Stimulated activated CD8-positive, alpha-beta memory T cell treated with anti-CD3 and anti-CD28 coated beads, Interleukin-4, amount 100 ng/mL, for 1 hour (primary cell): Measurements from ENCODE around the gene ATP8A2.

Experiments used
- DNase-seq, 2 donors: peaks; one replicate each; pipeline ENCODE4 v3.0.0-alpha.2; 2020; ENCODE audit warnings: low read depth in 2 of 2, low spot score in 1 of 2

Gene ATP8A2

GRCh38 chr13:25844559-25845434, 473.0 kb downstream of the ATP8A2 start:
- DNase-seq, result no peak

- DNase-seq, result no peak
These were observed 474.6 kb downstream of the ATP8A2 start for GRCh38 chr13:25846222-25846984.

DNA sequence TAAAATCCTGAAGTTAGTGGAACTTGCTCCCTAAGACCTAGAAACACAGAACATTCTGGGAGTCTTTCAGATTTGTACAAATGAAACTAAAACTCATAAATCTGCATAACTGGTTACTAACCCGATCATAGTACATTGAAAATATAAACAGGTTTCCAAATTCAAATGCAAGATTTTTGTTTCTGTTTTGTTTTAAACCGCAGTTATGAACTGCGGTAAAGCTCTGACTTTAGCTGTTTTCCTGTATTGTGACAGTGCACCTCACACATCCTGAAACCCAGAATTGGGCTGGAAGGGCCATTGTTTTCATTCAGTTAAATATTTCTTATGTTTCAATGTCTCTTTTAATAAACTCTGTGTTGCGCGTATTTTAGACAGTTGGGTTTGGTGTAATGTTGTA, 475.4 kb downstream of the ATP8A2 start:
- no peak for DNase-seq

- no peak for DNase-seq
These were observed 476.2 kb downstream of the ATP8A2 start for GRCh38 chr13:25847635-25848626.

- DNase-seq, result no peak
These were observed 477.3 kb downstream of the ATP8A2 start for GRCh38 chr13:25848812-25849745.

DNA sequence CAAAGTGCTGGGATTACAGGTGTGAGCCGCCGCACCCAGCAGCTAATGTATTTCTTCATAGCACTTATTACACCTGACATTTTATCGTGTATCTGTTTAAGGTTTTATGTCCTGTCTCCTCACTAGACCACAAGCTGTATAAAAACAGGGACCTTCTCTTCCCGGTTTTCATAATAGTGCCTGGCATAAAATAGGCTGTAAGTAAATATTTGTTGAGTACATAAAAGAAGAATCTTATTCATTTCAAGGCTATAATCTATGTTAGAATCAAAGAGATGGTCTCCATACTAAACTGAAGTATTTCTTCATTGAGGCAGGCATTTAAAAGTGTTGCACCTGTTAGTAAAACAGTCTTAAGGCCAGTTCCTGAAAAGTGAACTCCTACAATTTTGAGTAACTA, 486.1 kb downstream of the ATP8A2 start:
- DNase-seq, result no peak

DNA sequence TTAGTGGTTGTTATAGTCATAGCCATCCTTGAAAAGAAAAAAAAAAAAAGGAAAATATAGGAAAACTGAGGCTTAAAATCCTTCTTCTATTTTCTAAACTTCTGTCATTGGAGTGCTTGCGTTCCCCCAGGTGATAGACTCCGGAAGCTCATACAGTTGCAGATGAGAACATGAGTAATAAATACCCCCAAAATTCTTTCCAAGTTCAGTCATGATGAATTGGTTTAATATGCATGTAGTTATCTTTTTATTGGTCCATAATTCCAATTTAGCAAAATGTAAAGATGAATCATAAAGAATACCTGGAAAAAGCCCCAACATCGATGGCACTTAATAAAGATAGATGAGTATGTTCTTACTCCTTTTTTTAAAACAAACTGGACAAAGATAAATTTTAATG, 487.8 kb downstream of the ATP8A2 start:
- DNase-seq, result no peak

GRCh38 chr13:25860265-25860664, 488.5 kb downstream of the ATP8A2 start:
- DNase-seq, result no peak

GRCh38 chr13:25860862-25861261, 489.1 kb downstream of the ATP8A2 start:
- no peak for DNase-seq

DNA sequence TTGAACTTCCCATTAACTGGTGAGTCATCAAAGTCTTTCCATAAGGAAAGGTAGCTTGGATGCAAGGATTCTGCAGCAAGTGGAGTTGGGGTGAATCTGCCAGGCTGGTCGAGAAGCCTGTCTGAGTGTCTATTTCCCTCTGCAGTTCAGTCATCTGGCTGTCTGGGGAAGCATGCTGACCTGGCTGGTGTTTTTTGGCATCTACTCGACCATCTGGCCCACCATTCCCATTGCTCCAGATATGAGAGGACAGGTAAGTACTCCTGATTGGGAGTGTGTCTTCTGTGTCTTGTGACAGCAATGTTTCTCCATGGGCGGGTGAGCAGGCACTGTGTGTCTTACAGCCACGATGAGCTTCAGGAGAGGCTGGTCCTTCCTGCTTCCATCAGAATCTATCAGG, 490.4 kb downstream of the ATP8A2 start:
- no peak for DNase-seq

GRCh38 chr13:25864116-25864515, 492.3 kb downstream of the ATP8A2 start:
- DNase-seq, result no peak

- DNase-seq, result no peak
These were observed 493.2 kb downstream of the ATP8A2 start for GRCh38 chr13:25864936-25865335.

DNA sequence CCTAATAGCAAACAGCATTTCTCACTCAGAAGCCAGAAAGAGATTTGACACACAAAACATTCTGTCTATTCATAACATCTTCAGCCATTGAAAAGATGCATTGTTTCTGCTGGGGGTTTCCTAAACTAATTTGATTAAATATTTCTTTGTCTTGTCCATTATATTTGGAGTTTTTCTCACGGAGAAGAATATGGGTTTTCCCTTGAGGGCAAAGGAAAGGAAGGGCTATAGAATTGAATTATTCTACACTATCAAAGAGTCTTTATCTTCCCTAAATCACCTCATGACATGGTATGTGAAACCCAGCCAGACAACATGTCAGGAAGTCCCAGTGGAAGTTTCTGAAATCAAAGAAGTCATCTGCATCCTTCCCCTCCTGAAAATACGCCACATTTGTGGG, 493.6 kb downstream of the ATP8A2 start:
- DNase-seq, result no peak

DNA sequence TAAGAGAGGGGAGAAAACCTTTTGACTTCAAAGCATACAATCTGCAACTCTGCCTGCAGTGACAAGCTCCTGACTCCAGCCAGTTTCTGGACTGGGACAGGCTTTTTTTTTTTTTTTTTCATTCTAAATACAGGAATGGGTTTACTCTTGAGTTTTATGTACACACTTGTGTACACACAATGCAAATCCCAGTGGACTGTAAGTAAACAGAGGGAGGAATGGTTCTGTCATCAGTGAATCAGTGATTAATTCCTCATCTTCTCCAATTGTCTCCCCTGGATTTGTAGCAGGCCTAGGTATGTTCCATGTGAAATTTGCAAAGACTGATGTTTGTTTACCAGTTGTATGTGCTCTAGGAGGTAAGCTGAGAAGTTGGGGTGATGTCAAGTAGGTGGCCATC, 495.3 kb downstream of the ATP8A2 start:
- DNase-seq, result no peak

DNA sequence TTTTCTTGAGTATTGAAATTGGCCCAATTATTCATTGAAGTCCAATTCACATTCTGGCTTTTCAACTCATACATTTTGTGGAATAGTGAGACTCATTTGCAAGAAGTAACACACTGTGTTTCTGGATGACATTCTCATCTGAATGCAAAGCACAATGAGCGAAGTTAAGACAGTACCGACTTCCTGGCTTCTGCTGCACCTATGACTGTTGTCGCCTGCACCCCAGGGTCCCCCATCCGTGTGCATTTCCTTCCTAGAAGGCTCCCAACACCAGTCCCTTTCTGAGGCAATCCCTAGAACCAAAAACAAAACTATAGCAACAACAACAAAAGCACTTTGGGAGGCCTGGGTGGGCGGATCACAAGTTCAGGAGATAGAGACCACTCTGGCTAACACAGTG, 496.7 kb downstream of the ATP8A2 start:
- DNase-seq, result no peak

DNA sequence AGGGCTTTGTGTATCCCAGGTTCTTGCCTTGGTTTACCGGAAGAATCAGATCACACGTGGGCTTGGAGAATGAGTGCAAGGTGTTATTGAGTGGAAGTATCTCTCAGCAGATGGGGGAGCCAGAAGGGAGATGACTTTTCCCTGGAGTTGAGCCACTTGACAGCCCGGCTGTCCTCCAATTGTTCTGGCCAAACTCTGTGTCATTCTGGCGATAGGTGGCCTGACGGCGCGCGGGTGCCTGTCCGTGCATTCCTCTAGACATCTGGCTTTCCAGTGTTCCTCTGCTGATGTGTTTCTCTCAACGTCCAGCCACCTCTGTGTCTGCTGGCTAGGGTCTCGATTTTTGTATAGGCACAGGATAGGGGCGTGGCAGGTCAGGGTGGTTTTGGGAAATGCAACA, 498.2 kb downstream of the ATP8A2 start:
- no peak for DNase-seq

GRCh38 chr13:25871389-25872125, 499.8 kb downstream of the ATP8A2 start:
- no peak for DNase-seq

DNA sequence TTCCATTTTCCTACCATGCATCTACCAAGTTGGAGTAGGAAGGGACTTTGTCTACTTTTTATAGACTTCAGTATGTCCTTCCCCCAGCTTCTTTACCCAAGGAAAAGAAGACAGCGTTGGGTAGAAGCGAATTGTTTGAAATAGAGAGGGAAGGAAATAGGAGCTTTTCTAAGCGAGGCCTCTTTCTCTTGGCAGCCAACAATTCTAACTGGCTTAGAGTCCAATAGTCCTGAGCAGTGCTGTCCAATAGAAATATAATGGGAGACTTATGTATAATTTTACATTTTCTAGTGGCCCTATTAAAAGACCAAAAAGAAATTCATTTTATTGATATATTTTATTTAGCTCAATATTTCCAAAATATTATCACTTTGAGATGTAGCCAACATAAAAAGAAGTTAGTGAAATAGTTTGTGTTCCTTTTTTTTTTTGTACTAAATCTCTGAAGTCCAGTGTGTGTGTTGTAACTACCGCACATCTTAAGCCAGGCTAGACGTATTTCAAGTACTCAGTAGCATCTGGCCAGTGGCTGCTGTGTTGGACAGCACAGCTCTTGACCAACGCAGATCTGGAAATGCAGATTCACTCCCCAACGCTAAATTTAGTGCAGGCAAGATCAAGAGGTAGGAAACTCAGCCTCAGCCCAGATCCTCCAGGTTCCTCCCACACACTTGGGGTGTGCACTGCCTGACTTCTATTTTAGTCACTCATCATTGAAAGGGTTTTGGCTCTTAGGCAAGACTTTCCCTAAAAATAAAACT, 500.9 kb downstream of the ATP8A2 start:
- no peak for DNase-seq

DNA sequence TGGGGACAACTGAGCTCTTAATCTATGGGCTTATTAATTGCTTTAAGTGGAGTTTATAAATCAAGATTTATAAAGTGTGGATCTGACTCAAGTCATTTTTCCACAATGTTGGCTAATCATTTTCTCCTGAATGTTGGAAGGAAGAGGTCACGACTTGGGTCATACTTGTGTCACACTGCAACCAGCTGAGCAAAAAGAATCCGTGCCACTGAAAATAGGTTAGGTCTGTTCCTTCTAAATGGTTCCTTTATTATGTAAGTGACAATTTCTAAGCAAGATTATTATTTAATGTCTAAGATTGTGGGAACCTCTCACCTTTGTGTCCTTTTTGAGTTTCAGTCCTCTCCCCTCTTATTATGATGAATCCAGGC, 501.5 kb downstream of the ATP8A2 start:
- DNase-seq, result no peak
